Duodenal mucosa (tissue), 2 donors: Measurements from ENCODE around the gene RNF224.
A peak's percentile ranks its signal among the peaks of the same experiment; 100 is the strongest.

Source experiments
- H3K27ac ChIP-seq: one replicate; pipeline ENCODE4 v1.7.0; 2013; ENCODE audit warnings: low read depth, low read length
- H3K27me3 ChIP-seq, 2 donors: one replicate each; pipeline ENCODE4 v1.7.0; 2013; ENCODE audit warnings: low read length in 2 of 2, control low read depth in 1 of 2; ENCODE audit not compliant: insufficient read depth in 2 of 2, control insufficient read depth in 1 of 2
- H3K36me3 ChIP-seq, 2 donors: one replicate each; pipeline ENCODE4 v1.7.0; 2013; ENCODE audit warnings: low read length in 2 of 2, control low read depth in 1 of 2; ENCODE audit not compliant: insufficient read depth in 2 of 2, control insufficient read depth in 1 of 2
- H3K4me1 ChIP-seq, 2 donors: one replicate each; pipeline ENCODE4 v1.7.0; 2013; ENCODE audit warnings: low read length in 2 of 2, control low read depth in 1 of 2; ENCODE audit not compliant: insufficient read depth in 2 of 2, control insufficient read depth in 1 of 2
- H3K4me3 ChIP-seq, 2 donors: one replicate each; pipeline ENCODE4 v1.7.0; 2013; ENCODE audit warnings: low read length in 2 of 2, low read depth in 1 of 2
- H3K9ac ChIP-seq, 2 donors: one replicate each; pipeline ENCODE4 v1.7.0; 2013; ENCODE audit warnings: low read length in 2 of 2, low read depth in 1 of 2
- H3K9me3 ChIP-seq, 2 donors: one replicate each; pipeline ENCODE4 v1.7.0; 2013; ENCODE audit warnings: low read length in 2 of 2, control low read depth in 1 of 2; ENCODE audit not compliant: control insufficient read depth in 1 of 2

Gene RNF224

DNA sequence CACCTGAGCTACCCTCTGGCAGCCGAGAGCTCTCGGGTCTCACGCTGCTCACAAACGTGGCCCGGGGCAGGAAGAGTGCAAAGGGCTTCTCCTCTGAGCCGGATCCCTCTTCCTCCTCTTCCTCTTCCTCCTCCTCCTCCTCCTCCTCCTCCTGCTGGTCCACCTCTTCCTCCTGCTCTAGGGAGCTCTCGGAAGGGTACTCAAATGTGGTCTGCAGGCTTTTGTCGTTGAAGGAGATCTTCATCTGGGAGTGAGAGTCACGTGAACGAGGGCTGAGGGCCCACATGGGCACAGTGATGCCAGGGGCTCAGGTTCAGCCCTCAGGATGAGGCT is 34.9 kb upstream of the RNF224 start:
- H3K36me3 ChIP-seq = peaks cover 13 to 30% of the 10 kb centered on the region in 2 donors
- no peak overlapping the region for H3K9ac ChIP-seq
- H3K27ac ChIP-seq = no peak overlapping the region
- H3K9me3 ChIP-seq = no peaks in the 10 kb centered on the region
- H3K27me3 ChIP-seq = no peaks in the 10 kb centered on the region
- peaks cover 39 to 60% of the 10 kb centered on the region in 2 donors for H3K4me1 ChIP-seq
- no peak overlapping the region for H3K4me3 ChIP-seq

DNA sequence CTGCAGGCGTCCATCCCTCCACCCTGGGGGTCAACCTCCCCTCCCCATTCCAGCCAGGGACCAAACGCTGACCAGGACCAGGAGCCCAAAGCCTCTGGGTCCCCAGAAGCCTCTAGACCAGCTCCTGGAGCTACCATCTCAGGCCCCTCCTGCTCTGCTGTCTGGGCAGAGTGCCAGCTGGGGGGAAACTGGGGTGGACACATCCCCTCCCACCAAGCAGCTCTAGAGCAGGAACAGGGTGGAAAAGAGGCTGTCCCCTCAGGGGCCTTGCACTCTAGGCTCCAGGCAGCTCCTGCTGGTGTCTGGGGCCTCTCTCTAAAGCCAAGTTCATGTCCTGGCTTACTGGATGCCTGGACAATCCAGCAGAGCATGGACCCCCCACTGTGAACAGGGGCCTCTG is 34.4 kb upstream of the RNF224 start:
- H3K4me1 ChIP-seq = peaks cover 36 to 56% of the 10 kb centered on the region in 2 donors
- H3K36me3 ChIP-seq = peaks cover 13 to 30% of the 10 kb centered on the region in 2 donors
- H3K9me3 ChIP-seq = no peaks in the 10 kb centered on the region
- no peak overlapping the region for H3K9ac ChIP-seq
- H3K4me3 ChIP-seq = no peak overlapping the region
- H3K27me3 ChIP-seq = no peaks in the 10 kb centered on the region
- no peak overlapping the region for H3K27ac ChIP-seq

DNA sequence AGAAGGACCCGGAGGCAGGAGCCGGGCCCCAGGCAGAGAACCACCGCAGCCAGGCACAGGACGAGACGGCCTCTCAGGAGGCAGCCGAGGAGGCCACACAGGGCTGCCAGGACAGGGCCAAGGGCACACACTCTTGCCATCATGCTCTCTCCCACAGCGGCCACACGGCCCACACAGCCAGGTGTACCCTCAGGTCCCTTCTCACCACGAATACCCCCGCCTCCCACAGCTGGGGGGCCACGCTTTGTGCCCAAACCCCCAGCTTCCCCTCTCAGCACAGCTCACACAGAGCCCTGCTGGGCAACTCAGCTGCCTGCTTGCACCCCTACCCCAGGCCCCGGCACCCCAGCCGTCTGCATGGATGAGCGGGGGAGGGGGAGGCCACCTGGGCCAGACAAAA is 33.5 kb upstream of the RNF224 start:
- no peaks in the 10 kb centered on the region for H3K9me3 ChIP-seq
- H3K4me1 ChIP-seq = peaks cover 42 to 60% of the 10 kb centered on the region in 2 donors
- peaks cover 13 to 30% of the 10 kb centered on the region in 2 donors for H3K36me3 ChIP-seq
- H3K9ac ChIP-seq = no peak overlapping the region
- H3K4me3 ChIP-seq = no peak overlapping the region
- no peak overlapping the region for H3K27ac ChIP-seq
- H3K27me3 ChIP-seq = no peaks in the 10 kb centered on the region

DNA sequence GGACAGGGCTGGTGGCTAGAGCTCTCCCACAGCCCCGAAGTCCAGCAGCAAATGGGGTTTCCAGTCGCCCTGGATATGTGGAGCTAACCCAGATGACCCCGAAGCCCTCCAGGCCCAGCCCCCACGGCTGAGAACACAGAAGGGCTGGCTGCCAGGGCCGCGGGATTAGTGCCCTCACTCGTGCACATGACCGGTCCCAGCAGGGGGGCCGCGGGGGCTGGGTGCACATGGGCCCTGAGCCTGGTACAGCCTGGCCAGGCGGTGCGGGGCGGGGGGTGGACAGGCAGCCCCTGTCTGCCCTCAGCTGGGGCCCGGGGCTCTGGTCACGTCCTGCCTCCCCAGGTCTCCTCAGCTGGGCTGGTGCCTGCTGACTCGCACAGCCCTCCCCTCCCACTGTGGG is 32.9 kb upstream of the RNF224 start:
- peak overlapping the region; percentile 44 to 51 for H3K4me3 ChIP-seq
- H3K27ac ChIP-seq = peak overlapping the region; percentile 14
- no peaks in the 10 kb centered on the region for H3K27me3 ChIP-seq
- peaks cover 13 to 30% of the 10 kb centered on the region in 2 donors for H3K36me3 ChIP-seq
- H3K9ac ChIP-seq = peak overlapping the region in 1 of 2 donors; percentile 63
- H3K4me1 ChIP-seq = peaks cover 40 to 62% of the 10 kb centered on the region in 2 donors
- no peaks in the 10 kb centered on the region for H3K9me3 ChIP-seq

DNA sequence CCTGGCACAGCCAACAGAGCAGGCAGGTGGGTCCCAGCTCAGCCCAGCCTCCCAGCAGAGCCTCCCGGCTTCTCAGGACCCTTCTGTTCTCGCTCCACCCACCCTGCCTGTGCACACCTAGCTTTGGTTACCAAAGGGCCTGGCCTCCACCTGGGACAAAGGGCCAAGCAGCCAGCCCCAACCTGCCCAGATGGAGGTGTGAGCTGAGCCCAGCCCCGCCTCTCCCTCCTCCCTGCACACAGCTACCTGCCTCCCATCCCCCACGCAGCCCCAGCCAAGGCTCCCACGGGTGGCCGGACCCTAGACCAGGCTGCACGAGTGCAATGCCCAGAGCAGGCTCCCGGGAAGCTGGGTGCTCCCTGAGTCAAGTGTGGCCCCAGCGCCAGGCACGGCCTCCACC is 32.4 kb upstream of the RNF224 start:
- peak overlapping the region; percentile 35 to 66 for H3K9ac ChIP-seq
- peak overlapping the region; percentile 36 for H3K27ac ChIP-seq
- H3K9me3 ChIP-seq = no peaks in the 10 kb centered on the region
- peak overlapping the region; percentile 44 to 62 for H3K4me3 ChIP-seq
- no peaks in the 10 kb centered on the region for H3K27me3 ChIP-seq
- H3K4me1 ChIP-seq = peaks cover 35 to 59% of the 10 kb centered on the region in 2 donors
- H3K36me3 ChIP-seq = peaks cover 13 to 30% of the 10 kb centered on the region in 2 donors

DNA sequence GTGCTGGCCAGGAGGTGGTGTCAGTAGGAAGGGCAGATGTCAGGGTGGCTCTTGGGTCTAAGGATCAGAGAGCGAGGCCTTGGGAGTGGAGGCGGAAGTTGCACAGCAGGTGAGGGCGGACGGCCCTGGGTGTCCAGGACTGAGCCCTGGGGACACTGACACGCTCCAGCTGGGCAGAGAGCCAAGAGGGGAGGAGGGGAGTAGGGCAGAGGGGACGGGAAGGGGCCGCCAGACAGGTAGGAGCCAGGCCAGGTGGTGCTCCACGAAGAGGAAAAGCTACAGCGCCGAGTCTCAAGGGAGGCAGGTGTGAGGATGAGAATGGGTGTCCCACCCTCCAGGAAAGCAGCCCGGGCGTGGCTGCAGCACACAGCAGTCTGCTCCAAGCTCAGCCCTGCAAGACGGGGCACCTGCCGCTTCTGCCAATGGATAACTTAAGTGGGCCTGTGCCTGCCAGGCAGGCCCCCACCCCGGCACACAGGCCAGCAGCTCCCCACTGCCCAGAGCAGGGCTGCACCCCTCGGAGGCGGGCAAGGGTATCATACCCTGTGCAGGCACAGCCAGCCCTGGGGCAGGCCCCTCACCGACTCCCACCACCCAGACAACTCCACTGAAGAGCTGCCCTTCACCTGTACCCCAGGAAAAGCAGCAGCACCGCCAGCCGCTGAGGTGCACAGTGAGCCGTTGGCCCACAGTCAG is 31.6 kb upstream of the RNF224 start:
- Histone ChIP-seq H3K36me3 (peaks cover 13 to 23% of the 10 kb centered on the region in 2 donors), H3K9me3 (no peaks in the 10 kb centered on the region), H3K27me3 (no peaks in the 10 kb centered on the region), H3K27ac (peak overlapping the region; percentile 36), H3K4me3 (peak overlapping the region; percentile 44 to 62), H3K9ac (peak overlapping the region; percentile 35 to 66), H3K4me1 (peaks cover 27 to 51% of the 10 kb centered on the region in 2 donors)

DNA sequence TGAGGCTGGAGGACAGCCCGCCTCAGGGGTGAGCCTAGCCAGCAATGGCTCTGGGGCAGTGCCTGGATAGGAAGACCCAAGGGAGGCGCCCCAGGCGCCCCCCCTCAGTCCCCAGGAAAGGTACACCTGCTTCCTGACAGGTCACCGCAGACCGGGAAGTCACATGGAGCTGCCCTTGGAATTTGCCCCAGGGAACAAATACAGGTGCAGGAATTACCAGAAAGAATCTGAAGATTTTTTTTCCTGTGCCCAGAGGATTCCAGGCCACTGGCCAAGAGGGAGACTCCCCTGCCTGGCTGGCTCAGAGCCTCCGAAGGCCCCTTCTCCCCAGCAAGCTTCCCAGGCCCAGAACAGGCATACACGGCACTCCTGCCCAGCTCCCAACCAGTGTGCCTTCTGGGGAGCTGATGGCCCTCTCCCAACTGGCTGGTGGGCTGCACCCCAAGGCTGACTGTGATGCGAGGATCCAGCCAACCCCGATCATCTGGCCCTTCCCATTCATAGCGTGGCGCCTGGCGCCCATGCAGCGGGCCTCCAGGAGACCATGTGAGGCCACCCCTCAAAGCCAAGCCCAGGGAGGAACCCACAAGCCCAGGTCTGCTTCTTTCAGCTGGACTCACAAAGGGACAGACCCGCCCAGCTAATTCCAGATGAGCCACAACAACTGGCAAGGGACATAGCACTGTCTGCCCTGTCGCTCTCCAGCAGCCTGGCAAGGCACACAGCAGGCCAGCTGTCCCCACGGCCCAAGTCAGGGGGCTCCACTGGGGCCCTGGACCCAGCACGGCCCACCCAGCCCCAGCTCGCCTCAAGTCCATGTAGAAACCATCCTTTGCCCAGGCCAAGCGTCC is 29.0 kb upstream of the RNF224 start:
- Histone ChIP-seq H3K27me3 (no peaks in the 10 kb centered on the region), H3K9me3 (no peaks in the 10 kb centered on the region), H3K9ac (peak overlapping the region; percentile 69 to 85), H3K36me3 (no peaks in the 10 kb centered on the region), H3K27ac (peak overlapping the region; percentile 83), H3K4me1 (peaks cover 37 to 60% of the 10 kb centered on the region in 2 donors), H3K4me3 (peak overlapping the region; percentile 72 to 76)

DNA sequence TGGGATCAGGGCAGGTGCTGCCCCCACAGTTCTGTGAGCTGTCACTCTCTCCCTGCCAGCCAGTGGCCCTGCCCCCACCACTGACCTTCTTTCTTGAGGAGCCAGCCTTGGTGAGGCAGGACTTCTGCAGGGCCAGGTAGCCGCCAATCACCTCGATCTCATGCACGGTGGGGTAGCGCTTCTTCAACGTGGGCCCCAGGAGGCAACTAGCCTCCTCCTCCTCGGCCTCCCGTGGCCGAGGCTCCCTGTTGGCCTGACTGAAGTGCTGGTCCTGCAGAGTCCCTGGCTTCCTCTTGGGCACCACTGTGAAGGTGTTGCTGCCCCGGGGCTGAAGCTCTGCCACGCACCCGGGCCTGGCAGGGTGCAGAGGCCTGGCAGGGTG is 28.4 kb upstream of the RNF224 start:
- Histone ChIP-seq H3K36me3 (no peaks in the 10 kb centered on the region), H3K4me3 (peak overlapping the region; percentile 72 to 76), H3K4me1 (peaks cover 43 to 66% of the 10 kb centered on the region in 2 donors), H3K9ac (peak overlapping the region; percentile 69 to 85), H3K27ac (peak overlapping the region; percentile 83), H3K9me3 (no peaks in the 10 kb centered on the region), H3K27me3 (no peaks in the 10 kb centered on the region)

DNA sequence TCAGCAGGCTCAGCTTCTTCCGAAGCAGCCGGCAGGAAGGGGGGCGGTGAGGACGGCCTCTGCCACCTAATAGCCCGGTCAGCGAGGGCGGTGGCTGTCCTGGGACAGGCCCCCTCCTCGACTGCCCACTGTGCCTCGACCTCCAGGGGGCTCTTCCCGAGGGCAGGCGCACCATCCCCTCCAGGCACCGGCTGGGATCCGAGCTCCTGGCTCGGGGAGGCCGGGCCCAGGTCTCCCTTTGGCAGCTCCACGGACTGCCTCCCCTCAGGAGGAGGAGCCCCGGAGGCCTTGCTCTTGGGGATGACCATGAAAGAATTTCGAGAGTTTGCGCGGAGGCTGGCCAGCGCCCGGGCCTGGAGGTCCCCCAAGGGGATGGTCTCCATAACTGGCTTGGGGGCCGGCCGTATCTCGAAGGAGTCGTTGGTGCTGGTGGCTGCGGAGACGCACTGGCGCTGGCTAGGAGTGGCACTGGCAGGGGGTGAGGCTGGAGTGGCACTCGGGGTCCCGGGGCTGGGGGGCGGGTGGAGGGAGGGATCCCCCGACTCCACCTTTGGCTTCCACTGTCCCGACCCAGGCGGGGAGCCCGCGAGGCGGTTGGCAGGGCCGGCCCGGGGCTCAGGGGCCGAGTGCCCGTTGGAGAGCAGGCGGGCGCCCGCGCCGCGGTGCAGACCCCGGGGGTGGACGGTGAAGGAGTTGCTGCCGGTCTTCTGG is 27.7 kb upstream of the RNF224 start:
- H3K9ac ChIP-seq = peak overlapping the region; percentile 69 to 85
- H3K4me1 ChIP-seq = peaks cover 49 to 70% of the 10 kb centered on the region in 2 donors

More for the DNA sequence above, 27.7 kb upstream of the RNF224 start:
- Histone ChIP-seq H3K27me3 (no peaks in the 10 kb centered on the region), H3K27ac (peak overlapping the region; percentile 83), H3K36me3 (no peaks in the 10 kb centered on the region), H3K9me3 (no peaks in the 10 kb centered on the region), H3K4me3 (peak overlapping the region; percentile 72 to 76)
